GM18517 (cell line): ENCODE measurements around the gene IHH.

Experiments used
- ATAC-seq: cut with Tn5 transposase; IDR thresholded peaks from one replicate; pipeline ENCODE4 v1.9.1; 2021; ENCODE audit warnings: mild to moderate bottlenecking, moderate library complexity; ENCODE audit not compliant: unreplicated experiment

IHH gene

GRCh38 chr2:219078126-219078525 is 17.4 kb upstream of the IHH start:
- no peak for ATAC-seq

GRCh38 chr2:219076253-219076652 is 15.5 kb upstream of the IHH start:
- no peak for ATAC-seq

DNA sequence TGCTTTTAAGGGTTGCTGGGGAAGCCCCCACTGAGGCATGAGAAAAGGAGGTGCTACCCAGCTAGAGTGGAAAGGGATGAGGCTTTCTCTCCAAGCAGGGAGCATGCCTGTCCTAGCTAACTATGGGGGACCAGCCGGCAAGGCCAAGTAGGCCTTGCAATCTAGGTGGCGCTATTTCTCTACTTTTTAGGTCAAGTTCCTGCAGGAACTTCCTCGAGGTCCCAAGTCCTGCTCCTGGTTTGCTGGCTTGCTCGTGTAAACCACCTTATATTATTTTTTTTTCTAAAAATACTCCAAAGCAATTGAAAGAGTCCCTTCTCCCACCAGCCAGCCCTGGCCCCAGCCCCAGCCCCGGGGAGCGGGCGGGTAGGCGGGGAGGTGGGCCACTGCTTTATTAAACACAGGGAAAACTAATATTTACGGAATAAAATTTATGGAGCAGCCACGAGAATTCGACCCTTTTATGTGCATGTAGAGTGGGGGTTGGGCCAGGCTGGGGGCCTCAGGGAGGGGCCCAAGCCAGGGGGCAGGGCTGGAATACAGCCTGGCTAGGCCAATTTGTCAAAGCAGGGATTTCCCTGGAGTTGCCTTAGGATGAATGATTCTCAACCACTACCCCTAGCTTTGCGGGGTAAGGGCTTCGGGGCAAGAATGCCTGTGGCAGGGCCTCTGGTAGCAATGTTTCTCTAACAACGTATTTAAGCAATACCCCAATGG is 12.8 kb upstream of the IHH start:
- ATAC-seq, result no peak

- ATAC-seq, result no peak
Observed at GRCh38 chr2:219072741-219073250, 12.1 kb upstream of the IHH start.

DNA sequence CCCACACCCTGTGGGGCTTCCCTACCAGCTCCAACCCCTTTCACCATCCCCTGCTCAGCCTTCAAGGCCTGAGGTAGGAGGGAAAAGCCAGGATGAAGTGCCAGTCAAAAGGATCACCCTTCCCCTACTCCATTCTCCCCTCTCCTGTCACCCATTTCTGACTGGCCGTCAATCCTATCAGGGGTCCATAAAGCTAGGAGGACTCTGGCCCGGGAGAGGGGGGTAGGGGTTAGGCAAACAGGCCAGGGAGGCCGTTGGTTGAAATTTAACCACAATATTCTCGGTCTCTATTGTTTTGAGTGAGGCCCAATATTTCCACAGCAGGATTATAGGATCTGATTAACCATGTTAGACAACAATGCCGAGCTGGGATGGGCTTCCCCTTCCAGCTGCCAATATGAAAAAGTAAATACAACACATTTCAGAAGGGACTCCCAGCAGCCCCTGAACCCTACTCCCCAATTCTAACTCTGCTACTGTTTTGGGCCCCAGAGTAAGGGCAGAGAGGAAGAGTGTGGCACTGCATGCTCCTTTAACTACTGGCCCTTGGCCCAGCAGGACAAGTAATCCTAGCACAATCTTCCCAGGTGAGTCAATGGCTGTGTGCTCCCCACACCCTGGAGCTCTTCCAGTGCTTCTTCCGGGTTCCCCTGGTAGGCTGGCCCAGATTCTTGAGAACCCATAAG is 10.6 kb upstream of the IHH start:
- ATAC-seq, result no peak

- ATAC-seq, result no peak
Observed at GRCh38 chr2:219065484-219065883, 4.8 kb upstream of the IHH start.

DNA sequence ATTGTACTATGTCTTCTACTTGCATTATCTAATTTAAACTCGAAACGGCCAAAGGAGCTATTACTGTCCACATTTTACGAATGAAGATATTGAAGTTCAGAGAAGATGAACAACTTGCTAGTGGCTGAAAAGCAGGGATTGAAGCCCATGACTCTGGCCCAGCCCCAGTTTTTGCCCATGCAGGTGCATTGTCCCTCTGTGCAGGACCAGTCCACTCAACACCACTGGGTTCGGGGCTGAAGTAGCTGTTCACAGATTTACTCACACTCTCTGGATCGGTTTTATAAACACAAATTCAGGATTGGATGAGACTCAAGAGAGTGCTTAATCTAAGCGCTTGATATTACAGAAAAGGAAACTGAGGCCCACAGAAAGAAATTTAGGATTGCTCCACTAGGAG is 1.4 kb upstream of the IHH start:
- no peak for ATAC-seq

- no peak for ATAC-seq
Observed at GRCh38 chr2:219059725-219060682, 717 bp downstream of the IHH start.

DNA sequence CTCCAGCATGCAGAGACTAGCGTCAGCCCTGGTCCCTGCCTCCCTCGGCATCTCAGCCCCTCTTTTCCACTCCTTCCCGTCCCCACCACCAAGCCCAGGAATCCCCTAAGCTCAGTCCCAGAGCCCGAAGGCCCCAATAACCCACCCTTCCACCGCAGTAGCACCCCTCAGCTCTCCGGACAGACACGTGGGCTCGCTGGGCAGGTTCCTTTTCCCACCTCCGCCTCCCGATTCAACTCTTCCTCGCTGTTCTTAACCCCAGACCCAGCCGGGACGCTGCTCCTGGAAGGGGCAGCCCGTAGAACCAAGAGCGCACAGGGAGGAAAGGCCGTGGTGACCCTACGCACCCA is 1.4 kb downstream of the IHH start:
- no peak for ATAC-seq

GRCh38 chr2:219058541-219059374 is 2.0 kb downstream of the IHH start:
- ATAC-seq, result no peak

- ATAC-seq, result peak; percentile 81
Observed at GRCh38 chr2:219057709-219058540, 2.8 kb downstream of the IHH start.

- ATAC-seq, result no peak
Observed at GRCh38 chr2:219056896-219057708, 3.6 kb downstream of the IHH start.

DNA sequence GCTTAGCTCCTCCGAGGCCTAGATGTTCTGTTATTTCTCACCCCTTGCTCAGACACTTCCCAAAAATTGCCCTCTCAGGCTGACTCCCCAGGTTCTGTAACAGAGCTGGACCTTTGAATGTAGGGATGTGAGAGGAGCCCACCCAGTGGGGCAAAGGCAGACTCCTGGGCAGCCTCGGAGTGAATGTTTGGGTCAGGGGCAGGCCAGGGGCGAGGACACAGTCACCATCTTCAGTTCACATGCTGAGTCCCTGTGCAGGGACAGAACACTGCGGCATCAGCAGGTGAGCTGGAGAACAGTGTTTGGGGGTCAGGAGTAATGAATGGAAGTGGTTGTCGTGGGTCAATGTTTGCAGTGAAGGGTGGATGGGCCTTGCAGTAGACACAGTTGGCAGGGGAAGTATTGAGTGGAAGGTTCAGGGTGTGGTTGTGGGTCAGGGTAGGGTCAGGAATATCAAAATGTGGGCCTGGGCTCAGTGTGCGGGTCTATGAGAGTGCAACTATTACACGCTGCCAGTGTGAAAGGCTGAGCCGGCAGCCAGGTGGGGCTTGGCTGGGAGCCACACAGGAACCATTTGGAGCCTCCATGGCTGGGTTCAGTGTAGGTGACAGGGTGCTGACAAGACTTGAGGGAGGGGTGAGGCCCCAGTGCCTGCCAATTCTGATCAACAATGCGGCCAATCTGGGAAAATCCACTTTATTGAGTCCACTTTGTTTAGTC is 4.4 kb downstream of the IHH start:
- ATAC-seq, result no peak

- no peak for ATAC-seq
Observed at GRCh38 chr2:219054956-219055903, 5.5 kb downstream of the IHH start.

- ATAC-seq, result no peak
Observed at GRCh38 chr2:219049282-219049681, 11.4 kb downstream of the IHH start.

- ATAC-seq, result no peak
Observed at GRCh38 chr2:219045937-219046550, 14.7 kb downstream of the IHH start.

GRCh38 chr2:219042750-219043149 is 18.0 kb downstream of the IHH start:
- no peak for ATAC-seq
